Keratinocyte (primary cell): ENCODE results near the gene PARD3. TPM values are rescaled to one million over a fixed set of nuclear protein-coding genes. Genes with fewer than 3 reads are reported as not detected.

Source experiments
- DNase-seq: peaks from one replicate; pipeline ENCODE4 v3.0.0-alpha.2; 2011; ENCODE audit warnings: low read depth, missing footprints, low spot score
- FAIRE-seq: peaks from 2 replicates; lab custom pipeline; 2011; peaks lifted over from hg19 to GRCh38; lab: Jason Lieb, UNC
- H2AFZ ChIP-seq: 2 replicates; pipeline ENCODE4 v1.6.0; 2012; ENCODE audit warnings: low read length, control low read depth, inconsistent platforms; ENCODE audit not compliant: control insufficient read depth
- H3K27ac ChIP-seq: 2 replicates; pipeline ENCODE4 v1.5.1; 2011; ENCODE audit warnings: low read length; ENCODE audit not compliant: control insufficient read depth, insufficient read depth
- H3K27me3 ChIP-seq: 3 replicates; pipeline ENCODE4 v1.6.0; 2011; ENCODE audit warnings: low read length; ENCODE audit not compliant: control insufficient read depth, insufficient read depth; ENCODE audit errors: extremely low read depth
- H3K36me3 ChIP-seq, 2 experiments: 2 replicates in 1 of 2; 3 replicates in 1 of 2; pipeline ENCODE4 v1.5.1; 2011; ENCODE audit warnings: low read length in 2 of 2, mild to moderate bottlenecking in 1 of 2; ENCODE audit not compliant: control insufficient read depth in 2 of 2, insufficient read depth in 2 of 2; ENCODE audit errors: extremely low read depth in 1 of 2
- H3K4me1 ChIP-seq: 3 replicates; pipeline ENCODE4 v1.5.1; 2011; ENCODE audit warnings: low read length; ENCODE audit not compliant: control insufficient read depth, insufficient read depth; ENCODE audit errors: extremely low read depth
- H3K4me2 ChIP-seq: 3 replicates; pipeline ENCODE4 v1.6.0; 2011; ENCODE audit warnings: low read depth, low read length; ENCODE audit not compliant: control insufficient read depth, insufficient read depth; ENCODE audit errors: extremely low read depth
- H3K4me3 ChIP-seq, 3 experiments: fragments of 200-600 bp in 1 of 3; sonication (generic) in 1 of 3; 2 replicates in 2 of 3; 3 replicates in 1 of 3; pipeline ENCODE4 v1.5.1; 2011 to 2016; ENCODE audit warnings: low read length in 3 of 3, mild to moderate bottlenecking in 3 of 3, control low read depth in 2 of 3, inconsistent platforms in 1 of 3, low read depth in 1 of 3, mixed read lengths in 1 of 3, mixed run types in 1 of 3, moderate library complexity in 1 of 3; ENCODE audit not compliant: control insufficient read depth in 2 of 3, insufficient read depth in 2 of 3; ENCODE audit errors: extremely low read depth in 1 of 3
- H3K79me2 ChIP-seq: 2 replicates; pipeline ENCODE4 v1.6.0; 2012; ENCODE audit warnings: low read length; ENCODE audit not compliant: control insufficient read depth, insufficient read depth
- H3K9ac ChIP-seq: 3 replicates; pipeline ENCODE4 v1.6.0; 2011; ENCODE audit warnings: low read length; ENCODE audit not compliant: control insufficient read depth, insufficient read depth; ENCODE audit errors: extremely low read depth
- H3K9me1 ChIP-seq: 3 replicates; pipeline ENCODE4 v1.6.0; 2011; ENCODE audit warnings: low read length; ENCODE audit not compliant: control insufficient read depth, insufficient read depth; ENCODE audit errors: extremely low read depth
- H3K9me3 ChIP-seq: 2 replicates; pipeline ENCODE4 v1.5.1; 2012; ENCODE audit warnings: low read depth, low read length; ENCODE audit not compliant: control insufficient read depth
- H4K20me1 ChIP-seq: 3 replicates; pipeline ENCODE4 v1.6.0; 2011; ENCODE audit warnings: low read length; ENCODE audit not compliant: control insufficient read depth, insufficient read depth; ENCODE audit errors: extremely low read depth
- CTCF ChIP-seq, 3 experiments: IDR thresholded peaks in 1 of 3; conservative IDR thresholded peaks in 1 of 3; optimal IDR thresholded peaks in 1 of 3; 2 replicates in 2 of 3; 3 replicates in 1 of 3; pipeline versions ENCODE3 to v1.5.1; 2011; ENCODE audit warnings: low read length in 3 of 3, mild to moderate bottlenecking in 3 of 3, moderate library complexity in 2 of 3, control low read depth in 1 of 3, inconsistent platforms in 1 of 3; ENCODE audit not compliant: insufficient read depth in 2 of 3; ENCODE audit errors: extremely low read depth in 1 of 3
- EZH2 ChIP-seq: IDR thresholded peaks from one replicate; pipeline ENCODE4 v1.6.1; 2012; ENCODE audit warnings: inconsistent platforms, mild to moderate bottlenecking, low read length, moderate library complexity
- dilution Hi-C: fragments of 300-500 bp; cut with MboI; formaldehyde crosslinking; loops from one replicate; pipeline ENCODE4 v1.7.0; 2020; ENCODE audit warnings: low sequenced_read_pairs; ENCODE audit not compliant: extremely low pct_ligation_motif_present
- polyA plus RNA-seq, 5 experiments: library from polyadenylated mRNA; depleted of rRNA in 3 of 5; stranded (reverse) in 3 of 5; stranded (forward) in 1 of 5; unstranded in 1 of 5; fragments of >200 nt; gene quantifications; 1 replicate in 1 of 5; 2 replicates in 3 of 5; 3 replicates in 1 of 5; pipeline versions ENCODE4 v1.2.1 to v1.2.3, GENCODE V29; 2011 to 2012; ENCODE audit warnings: missing spikeins in 2 of 5, low read depth in 1 of 5, low replicate concordance in 1 of 5

Gene PARD3
- polyA plus RNA-seq, 1 donor (not counting 4 experiments of a cell fraction or from before 2014, with no cell fraction given), result 46.4 TPM

- Histone ChIP-seq H3K9me3 (no peaks in the 10 kb centered on the region), H3K4me3 (no peak overlapping the region), H3K9ac (no peak overlapping the region), H2AFZ (no peak overlapping the region), H3K9me1 (no peaks in the 10 kb centered on the region), H3K79me2 (peaks cover 65% of the 10 kb centered on the region), H3K36me3 (no peaks in the 10 kb centered on the region), H3K4me2 (no peak overlapping the region), H4K20me1 (no peaks in the 10 kb centered on the region), H3K27ac (no peak overlapping the region), H3K27me3 (no peaks in the 10 kb centered on the region), H3K4me1 (peaks cover 19% of the 10 kb centered on the region)
- FAIRE-seq, result peak; percentile 89
- TF ChIP-seq CTCF (optimal IDR thresholded peaks at IDR 0.05 in 1 of 3, IDR thresholded peaks at IDR 0.05 in 1 of 3, conservative IDR thresholded peaks at IDR 0.05 in 1 of 3; ENCODE audit: extremely low read depth in 1 of 3, insufficient read depth in 2 of 3, low read length in 3 of 3) (peak; percentile 28 to 75 (median 63)), EZH2 (no peak)
- dilution Hi-C loops, result no loop called here
- peak; percentile 49 for DNase-seq
Measured at GRCh38 chr10:34655286-34656170, 159.6 kb downstream of the PARD3 start.

GRCh38 chr10:34654211-34654610, 160.9 kb downstream of the PARD3 start:
- FAIRE-seq (no peak), DNase-seq (no peak)
- H3K4me1 ChIP-seq, result peaks cover 17% of the 10 kb centered on the region
- H3K4me3 ChIP-seq, result no peak overlapping the region
- H4K20me1 ChIP-seq, result no peaks in the 10 kb centered on the region
- H3K9ac ChIP-seq, result no peak overlapping the region
- H3K4me2 ChIP-seq, result no peak overlapping the region
- no peak overlapping the region for H3K27ac ChIP-seq
- no peaks in the 10 kb centered on the region for H3K27me3 ChIP-seq
- peaks cover 71% of the 10 kb centered on the region for H3K79me2 ChIP-seq
- dilution Hi-C loops, result no loop called here
- no peak overlapping the region for H2AFZ ChIP-seq
- TF ChIP-seq EZH2 (no peak), CTCF (optimal IDR thresholded peaks at IDR 0.05 in 1 of 3, IDR thresholded peaks at IDR 0.05 in 1 of 3, conservative IDR thresholded peaks at IDR 0.05 in 1 of 3; ENCODE audit: extremely low read depth in 1 of 3, insufficient read depth in 2 of 3, low read length in 3 of 3) (no peak)
- no peaks in the 10 kb centered on the region for H3K9me3 ChIP-seq
- no peaks in the 10 kb centered on the region for H3K36me3 ChIP-seq
- H3K9me1 ChIP-seq, result no peaks in the 10 kb centered on the region
